Gastrocnemius medialis (tissue), 4 donors: ENCODE results near the gene LRRK1.

ENCODE experiments used
- CTCF ChIP-seq, 5 experiments: fragments of 450-650 bp in 3 of 5; fragments of 200-600 bp in 2 of 5; sonication (generic) in 2 of 5; IDR thresholded peaks in 4 of 5; conservative IDR thresholded peaks in 1 of 5; 1 replicate in 4 of 5; 2 replicates in 1 of 5; pipeline ENCODE4 v1.5.1; 2016 to 2019; ENCODE audit warnings: antibody characterized with exemption in 5 of 5, mild to moderate bottlenecking in 3 of 5, moderate library complexity in 3 of 5
- POLR2A ChIP-seq, 2 donors: fragments of 450-650 bp; IDR thresholded peaks; one replicate each; pipeline ENCODE4 v1.6.1; 2017; ENCODE audit warnings: antibody characterized with exemption in 2 of 2, mild to moderate bottlenecking in 2 of 2, moderate library complexity in 2 of 2

DNA sequence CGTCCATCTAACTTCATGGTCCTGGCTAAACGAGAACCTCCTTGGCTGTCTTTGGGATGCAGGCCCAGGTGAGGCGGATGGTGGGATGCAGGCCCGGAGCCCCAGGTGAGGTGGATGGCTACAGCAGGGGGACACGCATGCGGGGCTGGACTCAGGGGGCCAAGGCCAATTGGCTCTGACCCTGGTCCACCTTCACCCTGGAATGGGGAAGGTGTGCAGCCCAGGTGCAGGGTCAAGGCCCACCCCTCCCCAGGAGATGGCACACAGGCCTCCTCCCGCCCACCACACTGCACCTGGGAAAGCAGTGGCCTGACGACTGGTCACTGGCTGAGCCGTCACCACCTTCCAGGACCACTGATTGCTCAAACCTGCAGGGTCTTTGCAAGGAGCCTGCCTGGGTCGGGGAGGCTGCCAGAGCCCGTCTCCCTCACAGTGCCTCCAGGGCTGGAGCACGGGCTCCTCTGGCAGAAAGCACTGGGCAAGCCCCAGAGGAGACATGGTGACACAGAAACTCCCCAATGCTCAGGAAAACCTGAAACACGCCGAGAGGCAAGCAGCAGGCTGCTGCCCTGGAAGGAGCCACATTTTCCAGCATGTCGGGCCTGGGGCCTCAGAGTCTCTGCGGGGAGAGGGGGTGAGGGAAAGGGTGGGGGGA is 159.6 kb downstream of the LRRK1 start:
- TF ChIP-seq CTCF (IDR thresholded peaks at IDR 0.05 in 4 of 5, conservative IDR thresholded peaks at IDR 0.05 in 1 of 5) (no peak), POLR2A (IDR thresholded peaks at IDR 0.05) (no peak)
